GM19025 (cell line): ENCODE measurements around the gene GNB3.
A peak's percentile ranks its signal among the peaks of the same experiment; 100 is the strongest.
"Not testable (repeated sequence)": the region's sequence is repeated elsewhere in the genome, so short reads cannot be mapped to it uniquely, and the experiment has no call there.

Source experiments
- ATAC-seq: cut with Tn5 transposase; IDR thresholded peaks from one replicate; pipeline ENCODE4 v1.9.1; 2021; ENCODE audit warnings: mild to moderate bottlenecking, low read depth, moderate library complexity; ENCODE audit not compliant: unreplicated experiment

Gene GNB3

GRCh38 chr12:6855322-6855721 lies 14.6 kb downstream of the GNB3 start:
- ATAC-seq = no peak

DNA sequence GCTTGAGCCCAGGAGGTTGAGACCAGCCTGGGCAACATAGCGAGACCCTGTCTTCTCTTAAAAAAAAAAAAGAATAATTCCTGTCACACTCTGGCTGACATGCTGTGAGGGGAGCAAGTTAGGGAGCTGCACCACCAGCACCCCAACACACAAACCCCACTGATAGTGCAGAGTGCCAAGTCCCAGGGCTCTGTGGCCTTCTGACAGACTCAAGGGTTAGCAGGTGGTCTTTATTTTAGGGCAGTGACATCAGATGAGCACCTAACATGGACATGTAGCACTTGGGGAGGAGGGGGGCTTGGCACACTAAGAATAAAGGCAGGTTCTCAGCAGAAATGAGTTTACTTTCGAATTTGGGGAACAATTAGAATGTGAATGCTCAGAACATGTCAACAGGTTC lies 18.1 kb downstream of the GNB3 start:
- ATAC-seq = no peak

DNA sequence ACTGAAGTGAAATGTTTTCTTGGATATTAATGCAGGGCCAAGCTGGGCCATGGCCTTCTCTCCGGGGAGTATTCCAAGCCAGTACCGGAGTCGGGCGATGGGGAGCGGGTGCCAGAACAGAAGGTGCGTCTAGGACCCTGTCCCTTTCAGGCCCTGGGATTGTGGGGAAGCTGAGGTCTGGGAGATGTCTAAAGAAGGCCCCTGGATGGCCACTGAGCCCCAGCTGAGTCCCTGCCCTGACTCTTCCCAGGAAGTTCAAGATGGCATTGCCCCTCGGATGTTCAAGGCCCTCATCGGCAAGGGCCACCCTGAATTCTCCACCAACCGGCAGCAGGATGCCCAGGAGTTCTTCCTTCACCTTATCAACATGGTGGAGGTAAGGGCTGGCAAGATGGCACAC lies 19.4 kb downstream of the GNB3 start:
- ATAC-seq = no peak

DNA sequence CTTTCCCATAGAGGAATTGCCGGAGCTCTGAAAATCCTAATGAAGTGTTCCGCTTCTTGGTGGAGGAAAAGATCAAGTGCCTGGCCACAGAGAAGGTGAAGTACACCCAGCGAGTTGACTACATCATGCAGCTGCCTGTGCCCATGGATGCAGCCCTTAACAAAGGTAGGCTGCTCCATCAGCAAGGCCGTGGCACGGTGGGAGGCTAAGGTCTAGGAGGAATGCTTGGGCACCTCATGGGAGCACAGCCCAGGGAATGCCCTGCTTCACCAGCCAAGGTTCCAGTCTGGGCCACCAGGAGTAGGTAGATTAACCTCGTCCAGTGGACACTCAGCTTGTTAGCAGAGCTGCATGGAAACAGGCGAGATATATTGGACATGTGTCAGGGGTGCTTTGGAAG lies 20.2 kb downstream of the GNB3 start:
- no peak for ATAC-seq

DNA sequence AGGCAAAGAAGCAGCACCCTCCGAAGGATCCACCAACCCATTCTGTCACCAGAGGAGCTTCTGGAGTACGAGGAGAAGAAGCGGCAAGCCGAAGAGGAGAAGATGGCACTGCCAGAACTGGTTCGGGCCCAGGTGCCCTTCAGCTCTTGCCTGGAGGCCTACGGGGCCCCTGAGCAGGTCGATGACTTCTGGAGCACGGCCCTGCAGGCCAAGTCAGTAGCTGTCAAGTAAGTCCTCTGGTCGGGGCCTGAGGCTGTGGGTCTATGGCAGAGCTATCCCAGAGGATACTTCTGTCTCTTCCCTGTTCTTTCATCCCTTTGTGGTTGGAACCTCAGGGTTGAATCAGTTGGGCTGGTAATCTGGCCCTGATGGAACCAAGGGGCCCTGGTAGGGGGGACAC lies 20.7 kb downstream of the GNB3 start:
- no peak for ATAC-seq

DNA sequence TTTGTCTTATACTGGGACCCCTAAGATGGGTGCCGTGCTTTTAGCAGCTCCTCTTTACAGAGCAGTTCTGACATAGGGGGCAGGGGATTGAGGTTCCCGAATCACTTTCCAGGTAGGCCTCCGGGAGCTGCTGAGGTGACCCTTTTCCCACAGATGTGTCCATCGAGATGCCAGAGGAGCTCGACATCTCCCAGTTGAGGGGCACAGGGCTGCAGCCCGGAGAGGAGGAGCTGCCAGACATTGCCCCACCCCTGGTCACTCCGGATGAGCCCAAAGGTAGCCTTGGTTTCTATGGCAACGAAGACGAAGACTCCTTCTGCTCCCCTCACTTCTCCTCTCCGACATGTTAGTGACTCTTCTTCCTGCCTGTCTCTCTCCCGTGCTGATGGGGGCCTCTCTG lies 22.3 kb downstream of the GNB3 start:
- no peak for ATAC-seq

DNA sequence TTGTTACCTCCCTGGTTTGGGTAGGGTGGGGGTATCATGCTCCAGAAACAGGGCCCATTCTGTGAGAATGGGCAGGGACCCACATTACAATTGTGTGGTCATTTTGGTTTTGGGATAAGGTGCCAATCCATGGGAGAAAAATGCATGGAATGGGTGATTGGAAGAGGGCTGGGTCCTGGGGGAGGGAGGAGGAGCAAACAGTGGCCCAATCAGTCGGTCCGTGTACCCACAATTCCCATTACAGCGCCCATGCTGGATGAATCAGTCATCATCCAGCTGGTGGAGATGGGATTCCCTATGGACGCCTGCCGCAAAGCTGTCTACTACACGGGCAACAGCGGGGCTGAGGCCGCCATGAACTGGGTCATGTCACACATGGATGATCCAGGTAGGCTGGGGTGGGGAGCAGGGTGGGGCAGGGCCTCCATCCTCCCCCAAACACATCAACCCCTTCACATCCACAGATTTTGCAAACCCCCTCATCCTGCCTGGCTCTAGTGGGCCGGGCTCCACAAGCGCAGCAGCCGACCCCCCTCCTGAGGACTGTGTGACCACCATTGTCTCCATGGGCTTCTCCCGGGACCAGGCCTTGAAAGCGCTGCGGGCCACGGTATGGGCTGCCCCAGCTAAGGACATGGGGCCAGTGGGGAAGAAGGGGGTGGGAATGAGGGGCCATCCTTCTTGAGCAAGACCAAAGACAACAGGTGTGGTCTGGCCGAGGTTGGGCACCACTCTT lies 23.0 kb downstream of the GNB3 start:
- no peak for ATAC-seq

DNA sequence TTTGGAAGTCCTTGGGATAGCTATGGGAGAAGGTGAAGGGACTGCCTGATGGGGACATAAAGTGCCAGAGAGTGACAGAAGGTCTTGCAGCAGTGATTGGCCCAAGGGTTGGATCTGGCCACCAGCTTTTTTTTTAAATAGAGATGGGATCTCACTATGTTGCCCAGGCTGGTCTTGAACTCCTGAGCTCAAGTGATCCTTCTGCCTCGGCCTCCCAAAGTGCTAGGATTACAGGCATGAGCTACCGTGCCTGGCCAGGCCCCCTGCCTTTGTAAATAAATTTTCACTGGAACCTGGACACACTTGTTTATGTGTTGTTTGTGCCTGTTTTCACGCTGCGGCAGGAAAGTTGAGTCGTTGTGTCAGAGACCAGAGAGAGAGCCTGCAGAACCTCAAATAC lies 24.6 kb downstream of the GNB3 start:
- ATAC-seq = not testable (repeated sequence)

DNA sequence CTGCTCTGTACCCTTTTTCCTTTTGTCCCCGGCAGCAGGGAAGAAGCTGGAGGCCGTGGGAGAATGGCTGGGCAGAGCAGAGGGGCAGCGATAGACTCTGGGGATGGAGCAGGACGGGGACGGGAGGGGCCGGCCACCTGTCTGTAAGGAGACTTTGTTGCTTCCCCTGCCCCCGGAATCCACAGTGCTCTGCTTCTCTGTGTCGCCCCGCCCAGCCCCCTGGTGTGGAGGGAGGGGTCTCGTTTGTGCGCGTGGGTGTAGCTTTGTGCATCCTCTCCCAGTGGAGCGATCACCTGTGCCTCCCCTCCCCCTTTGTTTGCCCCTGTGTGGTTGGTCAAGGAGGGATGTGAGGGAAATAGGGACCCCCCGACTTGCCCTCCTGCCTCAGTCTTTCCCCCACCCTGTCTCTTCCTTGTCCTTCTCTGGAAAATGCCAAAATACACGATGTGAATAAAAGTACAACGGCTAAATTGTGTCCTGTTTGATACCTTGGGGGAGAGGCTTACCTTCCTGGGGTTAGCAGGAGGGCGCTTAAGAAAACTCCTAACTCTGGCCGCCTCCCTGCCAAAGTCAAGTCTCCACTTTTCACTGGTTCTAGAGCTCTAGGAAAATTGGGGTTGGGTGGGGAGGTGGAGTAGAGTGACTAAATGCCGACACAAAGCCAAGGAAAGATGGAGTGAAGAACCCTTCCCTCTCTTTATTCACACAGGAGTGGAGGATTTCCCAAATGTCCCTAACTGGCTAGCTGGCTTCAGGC lies 25.6 kb downstream of the GNB3 start:
- ATAC-seq = no peak

GRCh38 chr12:6866920-6867412 lies 26.2 kb downstream of the GNB3 start:
- ATAC-seq = peak; percentile 8

- ATAC-seq = peak; percentile 51
Measured at GRCh38 chr12:6867413-6868210, 26.9 kb downstream of the GNB3 start, which contains the start of gene TPI1. Gene TPI1, plus strand, starts transcription at chr12:6867531. Its CDS starts 36 bp downstream, at chr12:6867567.

DNA sequence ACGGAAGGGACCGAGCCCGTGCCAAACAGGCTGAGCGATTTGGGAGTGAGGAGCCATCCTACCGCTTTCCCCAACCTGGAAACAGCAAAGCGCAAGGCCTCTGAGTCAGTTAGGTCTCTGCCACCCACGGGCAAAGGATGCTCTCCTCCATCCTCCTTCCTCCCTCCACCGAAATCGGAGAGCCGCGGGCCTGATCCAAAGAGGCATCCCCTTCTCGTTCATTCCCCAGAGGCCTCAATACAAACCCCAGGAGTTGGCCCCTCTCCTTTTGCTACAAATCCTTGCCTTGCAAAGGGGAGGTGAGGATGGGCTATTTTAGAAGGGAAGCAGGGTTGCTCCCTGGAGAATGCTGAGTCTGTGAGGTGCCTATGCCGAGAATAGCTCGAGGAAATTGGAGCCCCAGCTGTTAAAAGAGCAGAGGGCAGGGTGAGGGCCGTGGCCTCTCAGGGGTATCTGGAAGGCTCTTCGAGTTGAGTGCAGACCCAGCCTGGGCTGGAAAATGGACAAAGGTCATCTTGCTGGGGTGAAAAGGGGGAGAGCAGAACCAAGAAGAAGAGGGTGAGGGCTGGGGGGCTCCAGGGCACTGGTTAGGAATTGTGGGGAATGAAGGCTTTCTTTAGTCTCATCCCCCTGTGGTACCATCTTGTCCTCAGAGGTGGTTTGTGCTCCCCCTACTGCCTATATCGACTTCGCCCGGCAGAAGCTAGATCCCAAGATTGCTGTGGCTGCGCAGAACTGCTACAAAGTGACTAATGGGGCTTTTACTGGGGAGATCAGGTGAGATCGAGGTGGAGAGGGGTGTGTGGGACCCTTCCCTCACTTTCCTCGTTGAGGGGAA lies 27.7 kb downstream of the GNB3 start:
- ATAC-seq = no peak

GRCh38 chr12:6869049-6870021 lies 28.6 kb downstream of the GNB3 start:
- no peak for ATAC-seq

DNA sequence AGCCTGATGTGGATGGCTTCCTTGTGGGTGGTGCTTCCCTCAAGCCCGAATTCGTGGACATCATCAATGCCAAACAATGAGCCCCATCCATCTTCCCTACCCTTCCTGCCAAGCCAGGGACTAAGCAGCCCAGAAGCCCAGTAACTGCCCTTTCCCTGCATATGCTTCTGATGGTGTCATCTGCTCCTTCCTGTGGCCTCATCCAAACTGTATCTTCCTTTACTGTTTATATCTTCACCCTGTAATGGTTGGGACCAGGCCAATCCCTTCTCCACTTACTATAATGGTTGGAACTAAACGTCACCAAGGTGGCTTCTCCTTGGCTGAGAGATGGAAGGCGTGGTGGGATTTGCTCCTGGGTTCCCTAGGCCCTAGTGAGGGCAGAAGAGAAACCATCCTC lies 29.6 kb downstream of the GNB3 start:
- ATAC-seq = not testable (repeated sequence)

DNA sequence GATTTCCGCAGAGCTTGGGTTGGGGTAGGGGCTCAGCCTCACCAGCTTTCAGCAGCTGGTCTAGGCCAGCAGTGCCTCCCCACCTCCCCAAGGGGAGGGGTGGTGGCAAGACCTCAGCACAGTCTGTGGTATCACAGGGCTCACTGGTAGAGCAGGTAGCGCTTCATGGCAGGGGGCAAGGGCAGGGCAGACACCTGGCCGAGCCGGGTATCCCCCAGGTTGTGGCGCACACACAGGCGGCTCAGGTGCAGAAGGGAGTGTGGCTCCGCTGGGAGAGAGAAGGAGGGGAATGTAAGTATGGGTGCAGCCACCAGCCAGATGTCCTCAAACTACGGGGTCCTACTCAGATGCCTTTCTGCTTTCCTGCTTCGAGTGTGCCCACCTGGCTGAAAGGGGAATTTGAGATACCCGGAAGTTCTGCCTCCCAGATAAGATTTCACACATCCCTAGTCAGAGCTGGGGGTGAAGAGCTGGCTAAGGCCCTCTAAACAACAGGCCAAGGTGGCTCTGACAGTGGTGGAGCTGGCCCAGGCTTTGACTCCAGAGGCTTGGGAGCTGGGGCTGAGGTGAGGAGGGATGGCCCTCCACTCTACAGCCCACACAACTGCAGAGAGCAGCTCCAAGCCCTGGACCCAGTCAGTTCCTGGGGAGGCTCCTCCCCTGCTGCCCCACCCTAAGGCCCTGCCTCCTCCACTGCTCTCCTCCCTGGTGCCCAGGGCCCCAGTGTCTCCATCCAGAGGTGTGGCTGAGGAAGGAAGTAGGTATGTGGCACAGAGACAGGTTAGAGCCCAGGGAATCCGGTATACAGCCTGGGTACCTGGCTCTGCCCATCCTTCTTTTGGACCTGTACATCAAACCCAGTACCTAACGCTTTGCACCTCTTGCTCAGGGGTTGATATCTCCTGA lies 30.6 kb downstream of the GNB3 start:
- no peak for ATAC-seq

DNA sequence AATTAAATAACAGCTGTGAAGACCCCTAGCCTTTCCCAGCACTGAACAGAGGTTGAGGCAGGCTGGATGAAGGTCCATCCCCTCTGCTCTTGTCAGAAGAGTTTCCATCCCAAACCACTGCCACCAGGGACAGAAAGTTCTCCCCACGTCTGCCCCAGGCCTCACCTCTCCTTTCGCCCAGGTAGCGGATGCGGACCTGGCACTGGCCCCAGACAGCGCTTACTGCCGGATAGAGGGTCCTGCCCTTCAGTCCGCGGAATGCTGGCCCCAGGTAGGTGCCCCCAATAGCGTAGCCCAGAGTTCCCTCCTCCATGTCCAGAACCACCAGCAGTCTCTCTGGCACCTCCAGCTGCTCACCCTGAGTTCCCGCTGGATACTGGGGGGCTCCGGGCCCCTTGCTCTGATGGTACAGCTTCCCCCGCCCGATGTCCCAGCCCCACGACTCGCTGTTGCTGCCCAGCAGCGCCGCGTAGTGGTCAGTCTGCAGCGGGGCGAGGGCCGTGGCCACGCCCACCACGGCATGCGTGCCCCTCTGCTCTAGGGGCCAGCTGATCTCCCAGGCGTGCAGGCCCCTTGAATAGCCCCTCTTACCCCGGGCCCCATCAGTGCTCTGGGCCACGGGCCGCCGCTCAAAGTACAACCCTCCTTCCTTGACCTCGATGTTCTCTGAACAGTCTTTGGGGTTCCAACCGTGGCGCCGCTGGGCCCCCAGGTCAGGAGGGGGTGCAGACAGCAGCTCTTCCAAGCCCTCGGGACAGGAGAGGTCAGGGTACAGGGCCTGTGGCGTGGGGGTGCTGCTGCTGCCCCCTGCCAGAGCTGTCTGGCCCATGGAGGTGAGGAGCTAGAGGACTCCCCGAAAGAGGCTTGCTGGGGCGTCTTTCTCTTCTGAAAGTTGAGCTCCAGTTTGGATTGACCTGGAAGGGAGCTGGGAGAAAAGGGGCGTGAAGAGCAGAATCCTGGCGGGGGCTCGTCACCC lies 31.6 kb downstream of the GNB3 start:
- ATAC-seq = peak; percentile 21
